A172 (cell line): ENCODE measurements around the gene AGTRAP. TPM values are rescaled to one million over a fixed set of nuclear protein-coding genes. Genes with fewer than 3 reads are reported as not detected.

Experiments used
- DNase-seq: peaks from one replicate; pipeline ENCODE4 v3.0.0-alpha.2; 2015; ENCODE audit warnings: low spot score
- total RNA-seq: library from RNA; depleted of rRNA; stranded (reverse); fragments of >200 nt; shearing (Covaris generic); gene quantifications from 2 replicates; pipeline ENCODE4 v1.2.3, GENCODE V29; 2014

The AGTRAP gene
- total RNA-seq, 1 experiment from 2014 or later: 36.5 TPM

- DNase-seq: no peak
Measured at GRCh38 chr1:11733306-11733705, 2.6 kb upstream of the AGTRAP start.

- DNase-seq: no peak
Measured at GRCh38 chr1:11735531-11735853, 444 bp upstream of the AGTRAP start.

GRCh38 chr1:11736746-11737639 is 1.1 kb downstream of the AGTRAP start:
- peak; percentile 17 for DNase-seq

GRCh38 chr1:11738096-11738495 is 2.2 kb downstream of the AGTRAP start:
- no peak for DNase-seq

GRCh38 chr1:11738783-11739182 is 2.8 kb downstream of the AGTRAP start:
- no peak for DNase-seq

- no peak for DNase-seq
Measured at GRCh38 chr1:11740258-11741192, 4.6 kb downstream of the AGTRAP start.

- no peak for DNase-seq
Measured at GRCh38 chr1:11741482-11741881, 5.5 kb downstream of the AGTRAP start.

- no peak for DNase-seq
Measured at GRCh38 chr1:11741919-11742558, 6.1 kb downstream of the AGTRAP start.

- no peak for DNase-seq
Measured at GRCh38 chr1:11744287-11744686, 8.4 kb downstream of the AGTRAP start.

GRCh38 chr1:11746092-11746491 is 10.2 kb downstream of the AGTRAP start:
- peak; percentile 21 for DNase-seq

- DNase-seq: no peak
Measured at GRCh38 chr1:11746795-11747487, 11.0 kb downstream of the AGTRAP start.

GRCh38 chr1:11748294-11749202 is 12.6 kb downstream of the AGTRAP start:
- no peak for DNase-seq

GRCh38 chr1:11749203-11749689 is 13.3 kb downstream of the AGTRAP start:
- peak; percentile 52 for DNase-seq

GRCh38 chr1:11749996-11750395 is 14.1 kb downstream of the AGTRAP start:
- DNase-seq: no peak

GRCh38 chr1:11751087-11751486 is 15.2 kb downstream of the AGTRAP start:
- DNase-seq: no peak

- no peak for DNase-seq
Measured at GRCh38 chr1:11752359-11753088, 16.6 kb downstream of the AGTRAP start.

GRCh38 chr1:11753555-11754208 is 17.7 kb downstream of the AGTRAP start:
- peak; percentile 46 for DNase-seq

- no peak for DNase-seq
Measured at GRCh38 chr1:11757047-11757446, 21.1 kb downstream of the AGTRAP start.

GRCh38 chr1:11759791-11760190 is 23.9 kb downstream of the AGTRAP start:
- no peak for DNase-seq
